Dermis microvascular lymphatic vessel endothelial cell (primary cell): ENCODE results near the gene PTPN2. TPM values are rescaled to one million over a fixed set of nuclear protein-coding genes. Genes with fewer than 3 reads are reported as not detected.
"Not testable (repeated sequence)": the region's sequence is repeated elsewhere in the genome, so short reads cannot be mapped to it uniquely, and the experiment has no call there.

Experiments used
- DNase-seq, 2 donors: peaks; one replicate each; pipeline versions ENCODE4 v3.0.0 to v3.0.0-alpha.2; 2010; ENCODE audit warnings: low read depth in 2 of 2
- total RNA-seq: library from RNA; depleted of rRNA; stranded (reverse); fragments of >200 nt; gene quantifications from 2 replicates; pipeline ENCODE4 v1.2.1, GENCODE V29; 2014

The PTPN2 gene
- total RNA-seq, 1 donor from 2014 or later = 13.5 TPM

DNA sequence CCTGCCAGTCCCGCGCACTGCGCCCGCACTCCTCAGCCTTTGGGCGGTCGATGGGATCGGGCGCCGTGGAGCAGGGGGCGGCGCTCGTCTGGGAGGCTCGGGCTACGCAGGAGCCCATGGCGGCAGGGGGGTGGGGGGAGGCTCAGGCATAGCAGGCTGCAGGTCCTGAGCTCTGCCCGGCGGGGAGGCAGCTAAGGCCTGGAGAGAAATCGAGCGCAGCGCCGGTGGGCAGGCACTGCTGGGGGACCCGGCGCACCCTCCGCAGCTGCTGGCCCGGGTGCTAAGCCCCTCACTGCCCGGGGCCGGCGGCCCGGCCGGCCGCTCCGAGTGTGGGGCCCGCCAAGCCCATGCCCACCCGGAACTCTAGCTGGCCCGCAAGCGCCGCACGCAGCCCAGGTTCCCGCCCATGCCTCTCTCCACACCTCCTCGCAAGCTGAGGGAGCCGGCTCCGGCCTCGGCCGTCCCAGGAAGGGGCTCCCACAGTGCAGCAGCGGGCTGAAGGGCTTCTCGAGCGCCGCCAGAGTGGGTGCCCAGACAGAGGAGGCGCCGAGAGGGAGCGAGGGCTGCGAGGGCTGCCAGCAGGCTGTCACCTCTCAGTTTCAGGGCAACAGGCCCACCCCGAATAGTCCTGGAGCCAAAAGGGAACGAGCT is 107.1 kb downstream of the PTPN2 start:
- DNase-seq = no peak

- not testable (repeated sequence) for DNase-seq
Observed at GRCh38 chr18:12776415-12776814, 107.6 kb downstream of the PTPN2 start.

DNA sequence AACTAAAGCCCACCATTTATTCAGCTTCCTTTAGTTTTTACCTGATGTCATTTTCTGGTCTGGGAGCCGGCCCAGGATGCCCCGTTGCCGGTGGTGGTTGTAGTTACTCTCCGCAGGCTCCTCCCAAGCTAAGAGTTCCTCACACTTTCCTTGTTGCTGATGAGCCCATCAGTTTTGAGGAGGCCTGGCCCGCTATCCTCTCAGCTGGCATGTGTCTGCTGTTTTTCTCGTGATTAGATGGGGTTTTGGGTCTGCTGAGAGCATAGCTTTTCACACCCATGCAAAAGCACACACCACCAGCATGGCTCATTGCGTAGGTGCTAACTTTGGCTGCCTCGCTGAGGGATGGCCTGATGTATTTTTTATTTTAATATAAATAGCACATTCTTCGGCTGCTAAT is 109.1 kb downstream of the PTPN2 start:
- no peak for DNase-seq

GRCh38 chr18:12773369-12773768 is 110.7 kb downstream of the PTPN2 start:
- no peak for DNase-seq

- DNase-seq = no peak
Observed at GRCh38 chr18:12772111-12772510, 111.9 kb downstream of the PTPN2 start.

- DNase-seq = no peak
Observed at GRCh38 chr18:12770469-12771219, 113.4 kb downstream of the PTPN2 start.

DNA sequence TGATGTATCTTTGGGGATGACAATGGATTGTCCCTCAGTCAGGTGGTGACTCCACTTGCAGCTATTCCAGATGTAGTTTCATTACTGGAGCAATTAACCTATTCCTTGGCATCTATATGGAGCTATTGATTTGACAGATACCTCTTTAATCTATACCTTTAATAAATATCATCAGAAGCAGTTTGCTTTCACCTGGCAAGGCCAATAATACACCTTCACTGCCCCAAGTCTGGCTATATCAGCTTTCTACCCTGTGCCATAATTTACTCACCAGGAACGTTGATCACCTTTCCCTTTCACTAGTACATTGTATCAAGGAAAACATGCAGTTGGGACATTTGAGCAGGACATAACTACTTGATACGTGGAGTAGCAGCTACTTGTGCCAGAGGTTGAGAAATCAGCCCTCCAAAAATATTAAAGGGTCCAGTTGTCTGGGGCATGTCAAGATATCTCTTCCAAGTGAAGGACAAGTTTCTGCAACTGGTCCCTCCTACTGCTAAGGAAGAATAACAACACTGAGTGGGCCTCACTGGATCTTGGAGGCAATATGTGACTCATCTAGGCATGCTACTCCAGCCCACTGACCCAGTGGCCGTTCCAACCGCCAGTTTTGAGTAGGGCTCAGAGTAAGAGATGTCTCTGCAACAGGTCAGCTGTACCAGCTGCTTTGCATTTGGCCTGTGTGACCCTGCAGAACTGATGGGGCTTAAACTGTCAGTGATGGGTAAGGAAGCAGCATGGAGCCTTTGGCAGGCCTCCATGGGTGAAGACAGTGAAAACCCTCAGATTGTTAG is 114.2 kb downstream of the PTPN2 start:
- no peak for DNase-seq

GRCh38 chr18:12769136-12769535 is 114.9 kb downstream of the PTPN2 start:
- no peak for DNase-seq

DNA sequence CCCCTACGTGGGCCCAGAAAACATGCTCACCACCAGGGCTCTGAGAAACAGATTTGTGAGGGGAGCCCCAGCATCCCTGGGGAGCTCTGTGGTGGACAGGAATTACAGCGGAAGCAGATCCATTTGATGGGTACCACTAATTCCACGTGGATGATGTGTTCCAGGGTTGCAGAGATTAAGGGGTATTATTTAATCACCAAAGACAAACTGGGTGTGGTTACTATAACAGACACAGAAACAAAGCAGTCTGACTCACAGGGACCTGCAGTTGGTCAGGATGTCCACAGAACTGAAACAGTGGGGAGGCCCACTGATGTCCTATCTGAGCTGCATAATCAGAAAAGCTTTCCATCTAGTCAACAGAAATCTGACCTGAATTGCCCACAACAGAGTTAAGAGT is 115.4 kb downstream of the PTPN2 start:
- no peak for DNase-seq

GRCh38 chr18:12767580-12768155 is 116.4 kb downstream of the PTPN2 start:
- no peak for DNase-seq

GRCh38 chr18:12766986-12767433 is 117.0 kb downstream of the PTPN2 start:
- no peak for DNase-seq

DNA sequence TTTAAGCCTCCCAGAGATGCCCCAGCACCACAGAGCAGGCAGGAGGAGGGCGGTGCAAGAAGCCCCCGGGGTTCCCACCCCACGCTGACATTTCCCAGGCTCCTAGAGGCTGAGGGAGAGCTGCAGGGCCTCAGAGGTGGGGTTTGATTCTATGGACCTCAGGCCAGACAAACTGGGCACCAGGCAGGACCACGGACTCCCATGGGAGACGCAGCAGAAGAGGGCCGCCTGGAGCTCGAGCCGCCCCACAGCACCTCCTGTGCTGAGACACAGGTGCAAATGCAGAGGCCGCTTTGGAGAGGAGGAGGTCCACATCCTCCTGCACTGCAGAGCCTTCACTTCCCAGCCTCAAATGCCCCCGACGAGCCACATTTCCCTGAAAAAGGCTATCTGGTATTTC is 118.5 kb downstream of the PTPN2 start:
- no peak for DNase-seq

- no peak for DNase-seq
Observed at GRCh38 chr18:12765126-12765525, 118.9 kb downstream of the PTPN2 start.

DNA sequence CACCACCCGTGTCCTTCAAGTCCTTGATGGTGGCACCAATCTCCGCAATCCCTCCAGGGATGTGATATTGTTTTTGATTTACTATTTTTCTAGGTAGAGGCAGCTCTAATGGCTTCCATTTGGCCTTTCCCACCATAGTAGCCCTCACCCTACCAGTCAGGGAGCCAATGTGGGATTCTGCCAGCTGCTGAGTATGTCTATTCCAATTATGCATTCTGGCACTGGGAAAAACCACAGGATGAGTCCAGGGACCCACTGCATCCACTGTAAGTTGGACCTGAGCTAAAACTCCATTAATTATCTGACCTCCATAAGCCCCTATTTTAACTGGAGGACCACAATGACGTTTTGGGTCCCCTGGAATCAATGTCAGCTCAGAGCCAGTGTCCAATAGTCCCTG is 125.5 kb downstream of the PTPN2 start:
- not testable (repeated sequence) for DNase-seq

- DNase-seq = not testable (repeated sequence)
Observed at GRCh38 chr18:12756619-12757239, 127.3 kb downstream of the PTPN2 start.

GRCh38 chr18:12755606-12756005 is 128.4 kb downstream of the PTPN2 start:
- DNase-seq = not testable (repeated sequence)

DNA sequence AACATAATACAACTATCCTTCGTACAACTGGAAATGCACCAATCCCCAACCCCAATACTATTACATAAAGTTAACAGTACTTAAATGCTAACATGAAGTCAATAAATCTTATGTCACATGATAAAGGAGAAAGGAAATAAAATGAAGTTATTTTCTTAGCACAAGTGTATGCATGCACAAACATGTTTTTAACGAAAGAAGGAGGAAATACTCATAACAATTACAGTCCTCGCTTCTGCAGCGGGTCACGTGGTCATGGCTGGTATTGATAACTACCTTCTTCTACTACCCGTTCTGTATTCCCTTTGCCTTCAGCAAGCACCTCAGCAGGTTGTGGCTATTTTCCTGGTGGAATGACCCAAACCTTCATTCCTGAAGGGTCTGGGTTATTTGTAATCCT is 129.5 kb downstream of the PTPN2 start:
- no peak for DNase-seq

DNA sequence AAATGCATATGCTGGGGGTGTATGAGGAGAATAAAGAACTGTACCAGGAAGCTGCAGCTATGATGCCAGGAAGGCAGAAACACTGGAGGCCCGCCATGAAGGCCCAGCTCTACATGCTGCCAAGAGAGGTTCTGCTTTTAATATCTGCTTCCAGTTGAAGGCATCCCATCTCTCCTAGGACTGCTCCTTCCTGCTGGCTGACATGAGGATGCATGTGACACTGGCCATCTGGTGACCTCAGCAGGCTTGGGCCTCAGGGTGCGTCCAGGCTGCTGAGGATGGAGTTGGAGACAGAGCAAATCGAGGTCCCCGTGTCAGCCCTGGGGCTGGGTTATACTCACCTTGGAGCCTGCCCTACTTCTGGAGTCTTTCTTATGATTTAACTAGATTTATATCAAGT is 132.1 kb downstream of the PTPN2 start:
- no peak for DNase-seq

- DNase-seq = no peak
Observed at GRCh38 chr18:12751503-12751884, 132.5 kb downstream of the PTPN2 start.

DNA sequence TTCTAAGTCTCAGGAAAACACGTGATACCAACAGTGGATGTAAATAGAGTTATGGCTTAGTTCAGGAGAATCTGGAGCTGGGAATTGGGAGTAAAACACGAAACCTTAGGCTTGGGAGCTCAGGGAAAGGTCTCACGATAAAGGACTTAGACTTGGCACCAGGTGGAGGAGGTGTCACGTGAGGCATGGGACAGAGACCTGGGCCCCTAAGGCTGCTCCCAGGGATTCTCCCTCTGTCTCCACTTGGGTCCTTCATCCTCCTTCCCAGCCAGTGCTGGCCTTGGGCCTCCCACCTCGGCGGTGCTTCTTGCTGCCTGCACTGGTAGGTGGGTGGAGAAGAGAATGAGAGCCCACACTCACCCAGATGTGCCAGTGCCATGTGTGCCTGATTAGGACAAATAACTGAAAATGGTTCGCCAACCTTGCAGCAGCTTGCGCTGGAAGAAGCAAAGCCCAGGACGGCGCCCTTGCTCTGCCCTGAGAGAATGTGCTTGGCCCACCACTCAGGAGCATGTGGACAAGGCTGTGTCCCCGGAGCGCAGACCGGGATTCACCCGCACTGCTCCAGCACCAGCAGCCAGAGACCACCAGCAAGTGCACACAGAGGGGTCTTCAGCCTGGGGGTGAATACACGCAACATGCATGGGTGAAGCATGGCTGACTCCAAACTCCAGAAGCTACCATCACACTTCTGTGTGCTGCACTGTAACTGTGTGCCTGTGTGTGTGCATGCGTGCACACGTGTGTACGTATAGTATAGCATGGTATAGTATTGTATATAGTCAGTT is 133.1 kb downstream of the PTPN2 start:
- no peak for DNase-seq
